Fibroblast of mammary gland (primary cell): ENCODE data around the gene IGSF21.
A peak's percentile ranks its signal among the peaks of the same experiment; 100 is the strongest.

Source experiments
- DNase-seq: peaks from one replicate; pipeline ENCODE4 v3.0.0-alpha.2; 2010; ENCODE audit warnings: low read depth
- H3K4me3 ChIP-seq: 2 replicates; pipeline ENCODE4 v1.5.1; 2011; ENCODE audit warnings: low read depth, mild to moderate bottlenecking, low read length, moderate library complexity; ENCODE audit not compliant: control insufficient read depth
- CTCF ChIP-seq: conservative IDR thresholded peaks from 2 replicates; pipeline ENCODE4 v1.5.1; 2011; ENCODE audit warnings: low read depth, low read length, inconsistent platforms; ENCODE audit not compliant: control insufficient read depth, insufficient read depth

Gene IGSF21

GRCh38 chr1:18290740-18291412, 183.3 kb downstream of the IGSF21 start:
- no peak for TF ChIP-seq CTCF
- H3K4me3 ChIP-seq, result no peak overlapping the region
- no peak for DNase-seq

GRCh38 chr1:18292531-18292930, 184.9 kb downstream of the IGSF21 start:
- no peak for DNase-seq
- H3K4me3 ChIP-seq, result no peak overlapping the region
- TF ChIP-seq CTCF, result no peak

- no peak for TF ChIP-seq CTCF
- H3K4me3 ChIP-seq, result no peak overlapping the region
- DNase-seq, result no peak
Observed at GRCh38 chr1:18293291-18293690, 185.7 kb downstream of the IGSF21 start.

GRCh38 chr1:18294437-18295176, 187.0 kb downstream of the IGSF21 start:
- no peak overlapping the region for H3K4me3 ChIP-seq
- TF ChIP-seq CTCF, result no peak
- no peak for DNase-seq

GRCh38 chr1:18297896-18298648, 190.5 kb downstream of the IGSF21 start:
- no peak overlapping the region for H3K4me3 ChIP-seq
- DNase-seq, result no peak
- no peak for TF ChIP-seq CTCF

- TF ChIP-seq CTCF, result peak; percentile 51
- H3K4me3 ChIP-seq, result no peak overlapping the region
- DNase-seq, result peak; percentile 1
Observed at GRCh38 chr1:18299441-18300338, 192.1 kb downstream of the IGSF21 start.
